GM20000 (cell line): Measurements from ENCODE around the gene NRCAM.

Experiments used
- DNase-seq: peaks from one replicate; pipeline ENCODE4 v3.0.0; 2012; ENCODE audit warnings: low spot score
- TF ChIP-seq, protein P1 (sequence below): IDR thresholded peaks from 2 replicates; pipeline ENCODE4 v1.5.1; 2012; ENCODE audit warnings: mild to moderate bottlenecking, control low read depth; ENCODE audit errors: extremely low read depth, missing control alignments

NRCAM gene

DNA sequence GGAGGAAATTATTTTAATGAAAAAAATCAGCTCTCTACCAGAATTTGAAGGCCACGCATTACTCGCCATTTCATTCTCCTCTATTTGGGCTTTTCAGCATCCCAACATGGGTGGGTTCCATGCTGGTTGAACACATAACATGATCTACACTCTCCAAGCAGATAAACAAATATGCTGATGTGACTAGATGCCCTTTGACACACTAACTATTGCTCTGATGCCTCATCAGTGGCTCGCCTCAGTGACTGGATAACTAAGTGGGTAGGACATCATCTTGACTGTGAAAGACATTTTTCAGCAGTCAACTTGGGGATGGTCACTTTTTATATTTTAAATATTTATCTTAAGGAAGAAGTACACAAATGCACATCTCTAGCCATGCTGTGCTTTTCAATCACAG, 212.1 kb downstream of the NRCAM start:
- TF ChIP-seq, protein P1, sequence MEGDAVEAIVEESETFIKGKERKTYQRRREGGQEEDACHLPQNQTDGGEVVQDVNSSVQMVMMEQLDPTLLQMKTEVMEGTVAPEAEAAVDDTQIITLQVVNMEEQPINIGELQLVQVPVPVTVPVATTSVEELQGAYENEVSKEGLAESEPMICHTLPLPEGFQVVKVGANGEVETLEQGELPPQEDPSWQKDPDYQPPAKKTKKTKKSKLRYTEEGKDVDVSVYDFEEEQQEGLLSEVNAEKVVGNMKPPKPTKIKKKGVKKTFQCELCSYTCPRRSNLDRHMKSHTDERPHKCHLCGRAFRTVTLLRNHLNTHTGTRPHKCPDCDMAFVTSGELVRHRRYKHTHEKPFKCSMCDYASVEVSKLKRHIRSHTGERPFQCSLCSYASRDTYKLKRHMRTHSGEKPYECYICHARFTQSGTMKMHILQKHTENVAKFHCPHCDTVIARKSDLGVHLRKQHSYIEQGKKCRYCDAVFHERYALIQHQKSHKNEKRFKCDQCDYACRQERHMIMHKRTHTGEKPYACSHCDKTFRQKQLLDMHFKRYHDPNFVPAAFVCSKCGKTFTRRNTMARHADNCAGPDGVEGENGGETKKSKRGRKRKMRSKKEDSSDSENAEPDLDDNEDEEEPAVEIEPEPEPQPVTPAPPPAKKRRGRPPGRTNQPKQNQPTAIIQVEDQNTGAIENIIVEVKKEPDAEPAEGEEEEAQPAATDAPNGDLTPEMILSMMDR: no peak
- DNase-seq: no peak

DNA sequence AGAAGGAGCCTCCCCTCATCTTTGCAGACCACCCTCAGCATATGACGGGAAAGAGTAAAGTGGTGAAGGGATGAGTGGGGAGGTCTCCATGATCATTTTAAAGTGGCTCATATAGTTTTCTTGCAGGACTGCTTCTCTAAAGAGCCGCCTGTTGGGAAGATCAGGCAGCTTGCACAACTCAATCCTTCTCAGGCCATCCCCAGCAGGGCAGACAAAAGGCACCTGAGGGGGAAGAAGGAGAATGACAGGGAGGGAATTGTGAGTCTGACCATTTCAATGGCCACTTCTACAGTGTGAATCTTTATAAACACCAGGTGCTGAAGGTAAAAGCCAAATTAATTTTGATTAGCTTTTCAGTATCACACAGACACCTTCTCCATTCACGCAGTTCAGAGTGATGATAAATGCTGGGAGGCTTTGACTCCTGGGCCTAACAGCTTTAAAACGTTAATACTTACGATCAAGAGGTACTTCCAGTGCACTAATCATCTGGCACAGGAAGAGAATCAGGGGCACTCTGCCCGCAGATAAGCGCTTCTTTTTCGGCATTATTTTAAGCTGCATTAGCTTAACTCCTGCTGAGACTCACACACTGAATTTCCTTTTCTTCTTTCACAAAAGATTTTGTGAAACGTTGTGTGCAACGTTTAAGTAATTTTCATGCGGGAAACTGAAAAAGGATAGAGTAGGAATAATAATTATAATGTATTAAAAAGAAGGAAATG, 216.6 kb downstream of the NRCAM start:
- TF ChIP-seq, protein P1: no peak
- no peak for DNase-seq

DNA sequence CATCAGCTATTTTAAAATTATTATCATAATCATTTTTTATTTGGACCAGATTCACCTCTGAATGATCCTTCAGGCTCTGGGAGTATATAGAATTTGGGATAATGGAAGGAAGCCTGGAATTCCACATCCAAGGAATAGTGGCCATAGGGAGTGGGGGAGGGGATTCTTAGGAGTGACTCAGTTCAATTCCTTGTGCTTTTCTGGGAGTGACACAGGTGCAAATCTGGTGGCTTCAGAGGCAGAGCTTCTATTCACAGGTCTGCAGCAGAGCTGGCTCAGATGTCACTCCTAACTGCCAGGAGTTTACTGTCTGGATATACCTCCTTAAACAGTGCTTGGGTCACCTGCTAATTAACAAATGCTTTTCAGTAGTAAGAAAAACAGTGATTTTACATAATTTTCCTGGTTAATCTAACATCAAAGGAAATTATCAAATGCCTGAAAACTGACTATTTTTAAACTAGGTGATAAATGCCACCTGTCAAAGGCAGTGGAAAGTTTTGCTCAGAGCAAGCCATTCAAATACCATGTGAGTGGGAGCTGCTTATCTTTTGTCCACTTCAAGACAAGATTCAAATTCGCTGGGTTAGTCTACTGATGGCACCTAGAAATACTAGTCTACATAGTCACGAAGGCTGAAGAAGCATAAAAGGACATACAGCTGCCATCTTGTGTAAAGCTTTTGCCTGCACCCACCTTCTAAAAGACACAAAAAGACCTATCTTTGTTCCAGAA, 219.4 kb downstream of the NRCAM start:
- no peak for DNase-seq
- TF ChIP-seq, protein P1: no peak

DNA sequence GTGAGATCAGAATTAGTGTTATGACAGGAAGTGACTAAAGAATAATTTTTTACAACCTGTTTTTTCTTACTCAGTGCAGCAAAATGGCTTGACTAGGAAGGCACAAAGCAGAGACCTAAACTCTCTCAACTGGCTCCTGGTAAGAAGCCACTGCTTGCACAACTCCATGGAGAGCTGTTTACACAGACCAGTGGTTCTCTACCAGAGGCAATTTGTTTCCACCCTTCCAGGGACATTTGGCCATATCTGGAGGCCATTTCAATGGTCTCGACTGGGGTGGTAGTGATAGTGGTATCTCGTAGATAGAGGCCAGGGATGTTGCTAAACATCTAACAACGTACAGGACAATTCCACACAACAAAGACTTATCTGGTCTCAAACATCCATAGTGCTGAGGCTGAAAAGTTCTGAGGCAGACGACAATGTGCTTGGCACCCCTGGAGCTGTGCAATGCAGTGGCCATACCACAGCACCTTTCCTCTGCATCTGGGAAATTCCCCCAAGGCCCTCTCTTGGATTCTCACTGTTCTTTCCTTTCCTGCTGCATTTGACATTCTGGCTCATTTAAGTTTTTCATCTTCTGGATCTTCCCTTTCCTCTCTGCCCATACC, 220.7 kb downstream of the NRCAM start:
- TF ChIP-seq, protein P1: no peak
- DNase-seq: no peak

DNA sequence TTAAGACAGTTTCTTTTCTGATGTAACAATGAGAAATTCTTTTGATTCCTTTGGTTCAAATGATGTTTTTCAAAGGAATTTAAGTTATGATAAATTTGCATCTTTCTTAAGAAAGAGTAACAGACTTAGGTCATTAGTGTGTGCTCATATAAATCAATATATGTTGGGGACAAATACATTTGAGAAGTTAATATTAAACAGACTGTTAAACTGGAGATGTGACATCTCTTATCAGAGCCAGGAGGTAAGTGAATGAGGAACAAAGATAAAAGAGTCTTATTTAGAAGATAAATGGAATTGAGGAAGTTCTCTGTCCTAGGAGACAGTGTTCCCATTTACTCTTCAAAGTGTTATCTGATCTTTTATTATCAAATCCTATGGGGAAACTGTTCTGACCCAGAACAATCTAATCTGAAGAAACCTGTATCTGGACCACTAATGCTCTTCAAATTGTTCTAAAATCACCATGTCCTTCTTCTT, 221.2 kb downstream of the NRCAM start:
- no peak for DNase-seq
- TF ChIP-seq, protein P1: no peak

DNA sequence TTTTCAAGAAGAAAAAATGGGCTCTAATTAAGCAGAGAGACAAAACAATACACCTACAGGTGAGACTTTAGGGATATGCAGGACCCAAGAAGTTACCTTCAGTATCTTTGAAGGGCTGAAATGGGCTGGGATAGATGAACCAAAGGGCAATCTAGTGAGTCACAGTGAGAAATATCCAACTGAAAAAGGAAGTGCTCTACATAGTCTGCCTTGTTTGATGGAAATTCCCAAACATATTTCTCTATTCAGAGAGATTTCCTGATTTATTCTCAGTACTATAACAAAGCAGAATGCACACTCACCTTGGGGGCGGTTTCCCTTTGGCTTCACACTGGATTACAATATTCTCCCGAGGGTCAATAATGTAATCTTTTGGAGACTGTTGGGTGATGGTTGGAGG, 222.0 kb downstream of the NRCAM start:
- TF ChIP-seq, protein P1: no peak
- DNase-seq: no peak

DNA sequence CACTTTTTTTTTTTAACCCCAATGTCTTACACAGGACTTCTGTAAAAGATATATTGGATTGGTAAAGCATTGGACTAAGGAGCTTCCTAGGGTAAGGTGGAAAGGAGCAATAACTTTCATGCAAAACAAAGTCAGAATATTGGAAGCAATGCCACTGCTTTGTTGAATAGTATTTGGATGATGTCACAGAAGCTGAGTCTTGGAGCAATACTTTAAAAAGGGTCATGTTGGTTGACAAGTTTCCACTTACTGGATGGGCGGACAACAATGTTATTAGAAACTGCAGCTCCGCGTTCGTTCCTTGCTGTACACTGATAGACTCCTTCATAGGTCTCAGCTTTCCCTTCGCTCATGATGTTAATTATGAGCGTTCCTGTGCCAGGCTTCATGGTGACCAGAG, 224.2 kb downstream of the NRCAM start:
- TF ChIP-seq, protein P1: no peak
- DNase-seq: no peak
